B cell (primary cell): ENCODE results near the gene TIMM10. TPM values are rescaled to one million over a fixed set of nuclear protein-coding genes. Genes with fewer than 3 reads are reported as not detected.

ENCODE experiments used
- ATAC-seq: fragments of 200-7000 bp; cut with Tn5 transposase; one replicate; pipeline ENCODE4 v1.10.0; 2021; ENCODE audit warnings: low read depth, mild to moderate bottlenecking, moderate number of reproducible peaks, moderate library complexity
- CTCF ChIA-PET: fragments of 350-600 bp; sonication (Branson Sonifier 250); formaldehyde crosslinking; loops from one replicate; lab custom pipeline; 2021; ENCODE audit warnings: antibody characterized with exemption, inconsistent platforms; lab: Charles Lee
- POLR2A ChIA-PET: fragments of 350-600 bp; sonication (Branson Sonifier 250); formaldehyde crosslinking; loops from one replicate; lab custom pipeline; 2021; ENCODE audit warnings: antibody characterized with exemption; lab: Charles Lee
- DNase-seq: peaks from one replicate; pipeline ENCODE4 v3.0.0; 2013
- H2AFZ ChIP-seq: 2 replicates; pipeline ENCODE4 v1.6.1; 2012; ENCODE audit warnings: mild to moderate bottlenecking, low read depth, low read length; ENCODE audit not compliant: insufficient read depth, poor library complexity, severe bottlenecking
- H3K27ac ChIP-seq, 2 donors: 1 replicate in 1 of 2; 2 replicates in 1 of 2; pipeline ENCODE4 v1.5.1; 2012 to 2013; ENCODE audit warnings: low read length in 2 of 2, mild to moderate bottlenecking in 2 of 2, moderate library complexity in 1 of 2
- H3K27me3 ChIP-seq, 4 experiments: fragments of 200-600 bp in 1 of 4; sonication (generic) in 1 of 4; replicated peaks in 1 of 4; 1 replicate in 2 of 4; 2 replicates in 2 of 4; pipeline versions ENCODE4 v1.6.1 to v1.7.0; 2013 to 2016; ENCODE audit warnings: low read length in 3 of 4, mild to moderate bottlenecking in 2 of 4, mixed read lengths in 1 of 4, moderate library complexity in 1 of 4; ENCODE audit not compliant: insufficient read depth in 4 of 4, control insufficient read depth in 3 of 4; ENCODE audit errors: control extremely low read depth in 1 of 4
- H3K36me3 ChIP-seq, 2 experiments: replicated peaks in 1 of 2; 1 replicate in 1 of 2; 2 replicates in 1 of 2; pipeline versions ENCODE4 v1.6.1 to v1.7.1; 2013; ENCODE audit warnings: low read length in 1 of 2; ENCODE audit not compliant: insufficient read depth in 2 of 2, control insufficient read depth in 1 of 2; ENCODE audit errors: control extremely low read depth in 1 of 2, extremely low read depth in 1 of 2
- H3K4me1 ChIP-seq, 2 donors: fragments of 200-600 bp in 1 of 2; sonication (generic) in 1 of 2; 1 replicate in 1 of 2; 2 replicates in 1 of 2; pipeline versions ENCODE4 v1.5.1 to v1.6.1; 2013 to 2017; ENCODE audit warnings: low read length in 2 of 2; ENCODE audit not compliant: control insufficient read depth in 2 of 2, insufficient read depth in 2 of 2
- H3K4me2 ChIP-seq: replicated peaks from 2 replicates; pipeline ENCODE3; 2012; ENCODE audit warnings: mild to moderate bottlenecking, low read depth, low read length; ENCODE audit not compliant: poor library complexity, severe bottlenecking
- H3K4me3 ChIP-seq, 5 experiments: fragments of 200-600 bp in 1 of 5; sonication (generic) in 1 of 5; 1 replicate in 3 of 5; 2 replicates in 2 of 5; pipeline versions ENCODE4 v1.5.1 to v1.7.0; 2011 to 2016; ENCODE audit warnings: low read length in 4 of 5, mild to moderate bottlenecking in 4 of 5, low read depth in 2 of 5, control low read depth in 1 of 5, moderate library complexity in 1 of 5; ENCODE audit not compliant: insufficient read depth in 1 of 5; ENCODE audit errors: control extremely low read depth in 1 of 5, extremely low read depth in 1 of 5
- H3K79me2 ChIP-seq: fragments of 200-600 bp; sonication (generic); one replicate; pipeline ENCODE4 v1.6.0; 2016; ENCODE audit warnings: low read length; ENCODE audit not compliant: control insufficient read depth, insufficient read depth
- H3K9ac ChIP-seq: fragments of 200-600 bp; sonication (generic); 2 replicates; pipeline ENCODE4 v1.6.1; 2017; ENCODE audit warnings: mild to moderate bottlenecking, low read length, moderate library complexity
- H3K9me3 ChIP-seq, 3 donors: one replicate each; pipeline versions ENCODE4 v1.6.1 to v1.7.1; 2013; ENCODE audit warnings: low read length in 2 of 3; ENCODE audit not compliant: control insufficient read depth in 2 of 3, insufficient read depth in 1 of 3; ENCODE audit errors: control extremely low read depth in 1 of 3
- H4K20me1 ChIP-seq: 2 replicates; pipeline ENCODE4 v1.6.0; 2012; ENCODE audit warnings: mild to moderate bottlenecking, low read length; ENCODE audit not compliant: insufficient read depth, control insufficient read depth, poor library complexity, severe bottlenecking
- H3K27ac Mint-ChIP-seq: one replicate; pipeline ENCODE4 v1.8.0; 2021; ENCODE audit warnings: mixed read lengths
- H3K27me3 Mint-ChIP-seq: one replicate; pipeline ENCODE4 v1.8.0; 2021; ENCODE audit warnings: mixed read lengths
- H3K4me1 Mint-ChIP-seq: one replicate; pipeline ENCODE4 v1.8.0; 2021; ENCODE audit warnings: mixed read lengths
- H3K4me3 Mint-ChIP-seq: one replicate; pipeline ENCODE4 v1.8.0; 2021; ENCODE audit warnings: mixed read lengths
- H3K9me3 Mint-ChIP-seq: one replicate; pipeline ENCODE4 v1.8.0; 2022; ENCODE audit warnings: mixed read lengths; ENCODE audit not compliant: insufficient read depth
- CTCF ChIP-seq: fragments of 200-600 bp; IDR thresholded peaks from one replicate; pipeline ENCODE4 v1.8.0; 2022; ENCODE audit warnings: antibody characterized with exemption, mild to moderate bottlenecking
- EZH2 ChIP-seq: IDR thresholded peaks from 2 replicates; pipeline ENCODE4 v1.6.1; 2012; ENCODE audit warnings: borderline replicate concordance, low read depth, mild to moderate bottlenecking, moderate library complexity, low read length; ENCODE audit not compliant: insufficient read depth, poor library complexity, severe bottlenecking
- WGBS: methylation state at CpG from one replicate; pipeline ENCODE4 v1.1.5; 2013; ENCODE audit warnings: missing lambda C conversion rate; ENCODE audit not compliant: insufficient coverage; 5-methylcytosine and 5-hydroxymethylcytosine counted together
- intact Hi-C: fragments of 100-400 bp; cut with micrococcal nuclease; formaldehyde crosslinking; loops from one replicate; pipeline ENCODE4 v1.10.0; 2022
- polyA plus RNA-seq: library from polyadenylated mRNA; depleted of rRNA; stranded (reverse); fragments of >200 nt; gene quantifications from 2 replicates; pipeline ENCODE4 v1.2.3, GENCODE V29; 2012
- total RNA-seq, 2 donors: library from RNA; stranded (reverse); fragments of 120-200 nt in 1 of 2; gene quantifications; 1 replicate in 1 of 2; 2 replicates in 1 of 2; pipeline versions ENCODE4 v1.2.3 to v1.2.4, GENCODE V29; 2013 to 2022

Gene TIMM10
- total and polyA plus RNA-seq, 2 donors (not counting 1 experiment from before 2014, with no cell fraction given): 36.5 to 39.6 TPM

GRCh38 chr11:57551941-57552340 is 21.4 kb upstream of the TIMM10 start:
- Mint-ChIP-seq H3K4me3 (no peak overlapping the region), H3K27me3 (no peaks in the 10 kb centered on the region), H3K9me3 (no peaks in the 10 kb centered on the region), H3K27ac (no peak overlapping the region), H3K4me1 (peaks cover 15% of the 10 kb centered on the region)
- POLR2A ChIA-PET: no interaction called here
- Histone ChIP-seq H3K27ac (no peak overlapping the region), H3K4me1 (peaks cover 11 to 14% of the 10 kb centered on the region in 2 donors), H3K36me3 (peaks cover 0 to 73% of the 10 kb centered on the region in 2 experiments), H3K79me2 (peaks cover 1% of the 10 kb centered on the region), H2AFZ (no peak overlapping the region), H3K9me3 (no peaks in the 10 kb centered on the region), H3K9ac (no peak overlapping the region), H3K4me3 (no peak overlapping the region), H3K4me2 (no peak overlapping the region), H3K27me3 (no peaks in the 10 kb centered on the region), H4K20me1 (peaks cover 21% of the 10 kb centered on the region)
- DNase-seq (no peak), ATAC-seq (no peak)
- WGBS: 92% methylated on average over 4 of the region's 4 CpGs
- intact Hi-C loops: no loop called here
- TF ChIP-seq EZH2 (no peak), CTCF (no peak)
- CTCF ChIA-PET: interaction anchor here (0.6 kb wide), 1 partner anchor 115 kb away, joined by 3 read pairs; no protein-coding TSS in a partner anchor

GRCh38 chr11:57549983-57550382 is 19.4 kb upstream of the TIMM10 start:
- TF ChIP-seq EZH2: no peak
- no peak for TF ChIP-seq CTCF
- peaks cover 15% of the 10 kb centered on the region for H3K4me1 Mint-ChIP-seq
- CTCF ChIA-PET: interaction anchor here (1.0 kb wide), 1 partner anchor 23 kb away, joined by 4 read pairs; no protein-coding TSS in a partner anchor
- no peak overlapping the region for H3K27ac ChIP-seq
- H3K4me1 ChIP-seq: peaks cover 11 to 16% of the 10 kb centered on the region in 2 donors
- H3K4me3 ChIP-seq: no peak overlapping the region
- POLR2A ChIA-PET: no interaction called here
- no peaks in the 10 kb centered on the region for H3K79me2 ChIP-seq
- H3K4me3 Mint-ChIP-seq: no peak overlapping the region
- peaks cover 9% of the 10 kb centered on the region for H4K20me1 ChIP-seq
- no peaks in the 10 kb centered on the region for H3K9me3 Mint-ChIP-seq
- H3K4me2 ChIP-seq: no peak overlapping the region
- no peak overlapping the region for H3K9ac ChIP-seq
- ATAC-seq (no peak), DNase-seq (no peak)
- intact Hi-C loops: no loop called here
- H3K27ac Mint-ChIP-seq: peak overlapping the region; percentile 67
- WGBS: 93% methylated on average over 8 of the region's 8 CpGs
- H3K27me3 Mint-ChIP-seq: no peaks in the 10 kb centered on the region
- peaks cover 0 to 54% of the 10 kb centered on the region in 2 experiments for H3K36me3 ChIP-seq
- H3K9me3 ChIP-seq: no peaks in the 10 kb centered on the region
- no peaks in the 10 kb centered on the region for H3K27me3 ChIP-seq
- H2AFZ ChIP-seq: no peak overlapping the region
